Right atrium auricular region (tissue), 2 donors: ENCODE measurements around the gene CIT. TPM values are rescaled to one million over a fixed set of nuclear protein-coding genes. Genes with fewer than 3 reads are reported as not detected.

Experiments used
- DNase-seq: peaks from one replicate; pipeline ENCODE4 v3.0.0-alpha.2; 2019; ENCODE audit warnings: low spot score
- H3K27ac ChIP-seq, 2 donors: fragments of 200-600 bp; sonication (generic); 1 replicate in 1 of 2; 2 replicates in 1 of 2; pipeline ENCODE4 v1.5.1; 2016 to 2019
- H3K27me3 ChIP-seq, 2 donors: fragments of 200-600 bp; sonication (generic); one replicate each; pipeline versions ENCODE4 v1.5.1 to v1.6.0; 2017 to 2019
- H3K36me3 ChIP-seq: fragments of 200-600 bp; sonication (generic); one replicate; pipeline ENCODE4 v1.5.1; 2016
- H3K4me1 ChIP-seq, 2 donors: fragments of 200-600 bp; sonication (generic); one replicate each; pipeline versions ENCODE4 v1.5.1 to v1.6.0; 2017 to 2019
- H3K4me3 ChIP-seq, 2 donors: fragments of 200-600 bp; sonication (generic); 1 replicate in 1 of 2; 2 replicates in 1 of 2; pipeline ENCODE4 v1.5.1; 2017 to 2019; ENCODE audit warnings: mild to moderate bottlenecking in 1 of 2, moderate library complexity in 1 of 2
- H3K9me3 ChIP-seq, 2 donors: fragments of 200-600 bp; sonication (generic); one replicate each; pipeline ENCODE4 v1.5.1; 2019
- CTCF ChIP-seq, 2 donors: fragments of 200-600 bp; sonication (generic); IDR thresholded peaks; one replicate each; pipeline ENCODE4 v1.5.1; 2019; ENCODE audit warnings: antibody characterized with exemption in 2 of 2
- total RNA-seq, 2 donors: library from RNA; depleted of rRNA; stranded (reverse); fragments of >200 nt; gene quantifications; one replicate each; pipeline ENCODE4 v1.1.0, GENCODE V29; 2016

CIT gene
- total RNA-seq, 2 donors from 2014 or later: 0.79 to 1.2 TPM

DNA sequence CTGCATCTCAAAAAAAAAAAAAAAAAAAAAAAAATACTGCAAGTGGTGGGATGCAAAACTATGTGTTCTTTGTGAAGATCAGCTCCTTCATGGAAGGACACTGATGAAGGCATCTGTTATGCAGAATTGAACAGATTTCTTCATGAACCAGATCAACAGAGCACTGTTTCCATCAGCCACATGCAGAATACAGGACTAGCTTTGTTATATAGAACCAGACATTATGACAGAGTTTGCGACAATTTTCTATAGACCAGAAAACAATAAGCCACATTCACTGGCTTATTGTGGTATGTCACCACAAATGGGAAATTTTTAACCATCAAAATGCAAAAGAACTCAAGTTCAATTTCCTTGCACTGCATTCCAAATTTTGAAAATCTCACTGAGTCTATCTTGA lies 34.7 kb downstream of the CIT start:
- H3K27ac ChIP-seq: no peak overlapping the region
- peaks cover 0 to 7% of the 10 kb centered on the region in 2 donors for H3K9me3 ChIP-seq
- H3K36me3 ChIP-seq: no peaks in the 10 kb centered on the region
- TF ChIP-seq CTCF (IDR thresholded peaks at IDR 0.05): no peak
- H3K4me3 ChIP-seq: no peak overlapping the region
- no peaks in the 10 kb centered on the region for H3K4me1 ChIP-seq
- H3K27me3 ChIP-seq: no peaks in the 10 kb centered on the region
- DNase-seq: no peak

DNA sequence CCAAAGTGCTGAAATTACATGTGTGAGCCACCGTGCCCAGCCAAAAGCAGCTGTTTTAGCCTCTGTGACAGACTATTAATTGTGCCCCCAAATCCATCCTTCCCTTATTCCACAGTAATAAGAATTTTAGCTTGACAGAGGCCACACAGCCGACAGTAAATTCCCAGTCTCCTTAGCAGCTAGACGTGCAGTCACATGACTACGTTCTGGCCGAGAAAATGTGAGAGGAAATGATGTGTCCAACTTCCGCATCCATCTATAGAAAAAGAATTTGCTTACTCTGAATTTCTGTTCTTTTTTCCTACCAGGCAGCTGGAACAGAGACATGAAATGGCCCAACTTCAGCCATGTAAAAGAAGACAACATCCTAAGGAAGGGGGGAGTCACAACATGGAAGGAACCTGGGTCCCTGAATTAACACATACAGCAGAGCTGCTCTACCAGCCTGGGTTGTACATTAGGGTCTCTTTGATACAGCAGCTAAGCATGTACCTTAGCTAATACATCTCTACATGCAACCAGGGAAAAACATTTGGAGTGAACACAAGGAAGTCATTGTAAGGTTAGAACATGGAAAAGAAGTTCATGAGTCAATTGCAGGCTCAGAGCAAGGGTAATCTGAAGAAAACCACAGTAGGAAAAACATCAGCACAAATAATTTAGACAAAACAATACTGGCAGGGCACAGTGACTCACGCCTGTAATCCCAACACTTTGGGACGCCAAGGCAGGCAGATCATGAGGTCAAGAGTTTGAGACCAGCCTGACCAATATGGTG lies 35.5 kb downstream of the CIT start:
- H3K27me3 ChIP-seq: no peaks in the 10 kb centered on the region
- peaks cover 0 to 7% of the 10 kb centered on the region in 2 donors for H3K9me3 ChIP-seq
- no peaks in the 10 kb centered on the region for H3K36me3 ChIP-seq
- no peak for DNase-seq
- TF ChIP-seq CTCF (IDR thresholded peaks at IDR 0.05): no peak
- no peak overlapping the region for H3K27ac ChIP-seq
- H3K4me1 ChIP-seq: no peaks in the 10 kb centered on the region
- no peak overlapping the region for H3K4me3 ChIP-seq

GRCh38 chr12:119840582-119840981 lies 36.5 kb downstream of the CIT start:
- H3K4me3 ChIP-seq: no peak overlapping the region
- no peaks in the 10 kb centered on the region for H3K36me3 ChIP-seq
- no peak overlapping the region for H3K27ac ChIP-seq
- H3K9me3 ChIP-seq: peaks cover 0 to 7% of the 10 kb centered on the region in 2 donors
- no peak for TF ChIP-seq CTCF (IDR thresholded peaks at IDR 0.05)
- no peaks in the 10 kb centered on the region for H3K27me3 ChIP-seq
- DNase-seq: no peak
- H3K4me1 ChIP-seq: no peaks in the 10 kb centered on the region

- Histone ChIP-seq H3K27me3 (no peaks in the 10 kb centered on the region), H3K4me3 (no peak overlapping the region), H3K36me3 (no peaks in the 10 kb centered on the region), H3K4me1 (no peaks in the 10 kb centered on the region), H3K9me3 (peaks cover 0 to 7% of the 10 kb centered on the region in 2 donors), H3K27ac (no peak overlapping the region)
- TF ChIP-seq CTCF (IDR thresholded peaks at IDR 0.05): no peak
- DNase-seq: no peak
Measured at GRCh38 chr12:119840168-119840567, 37.0 kb downstream of the CIT start.

- TF ChIP-seq CTCF (IDR thresholded peaks at IDR 0.05): no peak
- Histone ChIP-seq H3K4me3 (no peak overlapping the region), H3K9me3 (peaks cover 0 to 7% of the 10 kb centered on the region in 2 donors), H3K27me3 (no peaks in the 10 kb centered on the region), H3K36me3 (no peaks in the 10 kb centered on the region), H3K4me1 (no peaks in the 10 kb centered on the region), H3K27ac (no peak overlapping the region)
- no peak for DNase-seq
Measured at GRCh38 chr12:119838826-119839600, 38.1 kb downstream of the CIT start.
